ENCODE results near the gene ITGA11.

Gene ITGA11

GRCh38 chr15:68328443-68328842 lies 103.5 kb downstream of the ITGA11 start:
- DNase-seq: no peak

- no peak for DNase-seq
Measured at GRCh38 chr15:68326711-68327354, 105.1 kb downstream of the ITGA11 start.

- no peak for DNase-seq
Measured at GRCh38 chr15:68325726-68326125, 106.2 kb downstream of the ITGA11 start.

- no peak for DNase-seq
Measured at GRCh38 chr15:68322796-68323195, 109.2 kb downstream of the ITGA11 start.

- DNase-seq: no peak
Measured at GRCh38 chr15:68321229-68321628, 110.7 kb downstream of the ITGA11 start.

DNA sequence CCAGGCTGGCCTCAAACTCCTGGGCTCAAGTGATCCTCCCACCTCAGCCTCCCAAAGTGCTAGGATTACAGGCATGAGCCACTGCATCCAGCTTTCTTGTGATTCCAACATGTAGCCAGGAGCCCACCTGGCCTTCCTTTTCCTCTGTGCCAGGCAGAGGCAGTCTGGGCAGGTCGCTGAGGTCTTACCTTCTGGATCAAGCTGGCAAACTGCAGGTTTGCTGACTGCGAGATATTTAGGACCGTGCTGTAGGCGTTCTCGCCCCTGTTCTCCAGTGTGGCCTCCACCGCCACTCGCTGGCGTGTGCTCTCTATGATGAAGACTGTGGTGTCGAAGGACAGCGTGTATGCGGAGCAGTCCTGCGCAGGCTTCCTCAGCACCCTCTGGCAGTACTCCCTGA lies 112.0 kb downstream of the ITGA11 start:
- DNase-seq: no peak

- no peak for DNase-seq
Measured at GRCh38 chr15:68318931-68319909, 112.7 kb downstream of the ITGA11 start.

GRCh38 chr15:68318008-68318835 lies 113.7 kb downstream of the ITGA11 start:
- DNase-seq: no peak

DNA sequence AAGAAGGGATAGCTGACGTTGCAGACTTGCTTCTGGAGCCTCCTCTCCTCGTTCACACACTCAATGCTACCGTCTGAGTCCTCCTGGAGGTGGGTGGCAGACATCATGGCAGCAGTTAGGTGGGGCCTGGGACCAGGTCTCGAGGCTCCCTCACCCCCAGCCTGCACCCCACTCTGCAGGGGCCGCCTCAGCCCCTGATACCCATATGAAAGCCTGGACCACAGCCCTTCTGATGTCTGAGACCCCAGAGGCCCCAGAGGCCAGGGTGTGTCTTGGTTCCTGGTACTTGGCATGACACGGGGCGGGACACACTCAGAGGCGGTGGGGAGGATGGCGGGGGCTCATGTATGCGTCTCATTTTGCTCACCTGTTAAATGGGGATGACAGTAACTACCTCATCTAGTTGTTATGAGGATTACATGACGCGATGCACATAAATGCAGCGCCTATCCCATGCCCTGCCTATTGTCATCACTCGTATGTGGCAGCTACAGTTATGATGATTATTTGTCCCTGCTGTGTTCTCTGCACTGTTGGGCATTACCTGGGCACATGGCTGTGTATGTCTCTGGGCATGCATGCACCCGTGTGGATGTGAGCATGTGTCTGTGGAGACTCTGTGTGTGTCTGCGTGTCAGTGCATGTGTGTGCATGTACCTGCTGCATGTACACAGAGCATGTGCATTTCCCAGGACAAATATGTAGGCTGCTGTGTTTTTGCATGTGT lies 114.5 kb downstream of the ITGA11 start:
- DNase-seq: no peak

- no peak for DNase-seq
Measured at GRCh38 chr15:68316061-68316804, 115.7 kb downstream of the ITGA11 start.

DNA sequence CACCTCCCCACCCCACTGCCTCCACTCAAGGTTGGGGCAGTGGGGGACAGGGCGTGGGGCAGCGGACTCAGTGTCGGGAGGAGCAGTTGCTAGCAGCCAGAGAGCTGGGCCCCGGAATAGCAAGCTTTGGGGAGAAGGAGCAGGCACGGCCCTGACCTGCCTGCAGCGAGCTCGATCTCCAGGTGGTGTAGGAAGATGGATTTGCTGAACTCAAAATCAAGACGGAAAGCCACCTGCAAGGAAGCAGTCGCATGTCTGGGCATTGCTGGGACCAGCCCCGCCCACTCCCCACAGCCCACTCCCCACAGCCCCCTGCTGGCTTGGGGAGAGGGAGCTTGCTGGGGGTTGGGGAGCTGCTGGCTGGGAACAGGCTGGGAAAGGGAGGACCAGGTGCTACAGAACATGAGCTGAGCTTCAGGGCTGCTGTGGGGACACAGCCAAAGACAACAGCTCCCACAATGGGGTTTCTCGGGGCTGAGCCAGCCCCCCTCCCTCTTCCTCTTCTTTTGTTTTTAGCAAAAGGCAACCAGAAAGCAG lies 116.4 kb downstream of the ITGA11 start:
- no peak for DNase-seq

DNA sequence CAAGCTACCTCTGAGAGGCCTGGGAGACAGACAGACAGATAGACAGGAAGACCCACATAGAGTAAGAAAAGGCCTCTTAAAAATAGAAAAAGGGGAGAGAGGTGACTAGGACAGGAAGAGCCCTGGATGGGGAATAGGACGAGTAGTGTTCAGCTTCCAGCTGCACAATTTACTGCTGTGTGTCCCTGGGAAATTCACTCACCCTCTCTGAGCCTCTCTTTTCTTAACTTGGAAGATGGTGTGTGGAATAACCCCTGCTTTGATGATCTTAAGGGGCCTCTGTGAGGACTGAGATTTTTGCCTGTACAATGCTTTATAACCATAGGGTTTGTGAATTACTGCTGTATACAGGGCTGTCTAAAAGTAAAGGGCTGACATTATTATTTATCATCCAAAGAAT lies 116.9 kb downstream of the ITGA11 start:
- DNase-seq: no peak

- DNase-seq: no peak
Measured at GRCh38 chr15:68314563-68314962, 117.4 kb downstream of the ITGA11 start.

DNA sequence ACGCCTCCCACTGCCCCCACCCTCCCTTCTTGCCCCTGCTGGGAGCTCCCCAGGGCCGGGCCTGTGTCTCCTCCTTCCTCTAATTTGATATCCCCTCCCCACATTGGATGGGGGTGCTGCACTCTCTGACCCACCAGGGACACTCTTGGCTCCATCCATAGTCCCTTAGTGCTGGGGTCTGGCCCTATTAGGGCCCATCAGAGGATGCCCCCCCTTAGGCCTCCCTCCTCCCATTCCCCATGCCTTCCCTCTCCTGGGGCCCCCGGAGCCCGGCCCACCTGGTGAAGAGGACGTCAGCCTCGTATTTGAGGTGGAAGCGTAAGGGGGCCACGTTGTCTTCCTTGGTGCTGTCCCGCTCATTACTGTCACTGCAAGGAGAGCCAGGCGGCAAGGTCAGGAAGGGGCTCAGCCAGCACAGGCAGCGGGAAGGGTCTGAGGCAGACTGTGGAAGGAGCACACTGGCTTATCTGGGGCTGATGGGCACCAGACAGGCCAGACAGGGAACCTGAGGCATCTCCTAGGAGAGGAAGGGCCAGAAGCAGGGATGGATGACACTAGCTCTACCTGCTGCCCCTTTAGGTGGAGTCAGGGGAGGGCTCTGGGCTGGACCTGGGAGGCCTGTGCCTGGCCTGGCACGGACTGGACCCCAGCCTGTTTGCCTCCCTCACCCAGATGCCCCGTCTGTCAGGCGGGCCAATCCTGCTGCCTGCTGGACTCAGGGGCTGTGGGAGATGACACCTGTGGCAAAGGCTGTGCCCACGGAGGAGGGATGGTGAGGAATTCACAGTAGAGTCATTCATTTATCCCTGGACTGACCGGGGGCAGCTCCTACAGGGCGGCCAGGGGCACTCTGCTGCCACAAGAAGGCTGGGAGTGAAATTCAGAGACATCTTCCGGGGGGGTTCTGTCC lies 118.2 kb downstream of the ITGA11 start:
- no peak for DNase-seq

- no peak for DNase-seq
Measured at GRCh38 chr15:68312701-68313204, 119.2 kb downstream of the ITGA11 start.

GRCh38 chr15:68311859-68312557 lies 120.0 kb downstream of the ITGA11 start:
- no peak for DNase-seq

DNA sequence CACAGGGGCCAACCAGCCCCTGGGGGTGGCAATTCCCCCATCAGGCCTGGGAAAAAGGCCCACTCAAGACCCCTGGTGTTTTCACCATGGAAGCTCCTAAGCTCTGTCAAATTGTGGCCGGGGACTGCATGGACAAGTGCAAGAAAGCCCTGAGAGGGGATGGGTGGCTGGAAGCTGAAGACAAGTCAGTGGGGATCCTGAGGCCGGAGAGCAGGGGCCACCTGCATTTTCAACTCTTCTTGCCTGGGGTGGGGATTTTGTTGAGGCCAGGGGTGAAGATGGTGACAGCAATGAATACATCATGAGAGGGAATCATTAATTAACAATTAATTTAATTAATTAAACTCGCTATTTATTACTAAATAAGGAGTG lies 120.5 kb downstream of the ITGA11 start:
- no peak for DNase-seq

GRCh38 chr15:68310804-68311463 lies 121.0 kb downstream of the ITGA11 start:
- DNase-seq: no peak
